GM12891 (cell line): ENCODE data around the gene PSRC1.

Source experiments
- DNase-seq: peaks from one replicate; pipeline ENCODE4 v3.0.0; 2011; ENCODE audit warnings: low spot score; ENCODE audit not compliant: insufficient read length
- FAIRE-seq: peaks from 2 replicates; lab custom pipeline; 2011; peaks lifted over from hg19 to GRCh38; lab: Jason Lieb, UNC
- PAX5 ChIP-seq: IDR thresholded peaks from 2 replicates; pipeline ENCODE4 v1.6.1; 2011; ENCODE audit warnings: low read length, moderate library complexity, mild to moderate bottlenecking; ENCODE audit not compliant: insufficient read depth, severe bottlenecking
- POLR2A ChIP-seq: IDR thresholded peaks from 2 replicates; pipeline ENCODE4 v1.6.1; 2011; ENCODE audit warnings: low read depth, low read length, control low read depth
- POLR2AphosphoS5 ChIP-seq: IDR thresholded peaks from 2 replicates; pipeline ENCODE4 v1.6.1; 2011; ENCODE audit warnings: low read depth, low read length, control low read depth
- POU2F2 ChIP-seq: IDR thresholded peaks from 2 replicates; pipeline ENCODE4 v1.6.1; 2011; ENCODE audit warnings: low read depth, mild to moderate bottlenecking, control low read depth, low read length, moderate library complexity
- SPI1 ChIP-seq: IDR thresholded peaks from 2 replicates; pipeline ENCODE4 v1.6.1; 2011; ENCODE audit warnings: low read depth, low read length, control low read depth
- TAF1 ChIP-seq: IDR thresholded peaks from 2 replicates; pipeline ENCODE4 v1.6.1; 2011; ENCODE audit warnings: low read depth, low read length, control low read depth

PSRC1 gene

DNA sequence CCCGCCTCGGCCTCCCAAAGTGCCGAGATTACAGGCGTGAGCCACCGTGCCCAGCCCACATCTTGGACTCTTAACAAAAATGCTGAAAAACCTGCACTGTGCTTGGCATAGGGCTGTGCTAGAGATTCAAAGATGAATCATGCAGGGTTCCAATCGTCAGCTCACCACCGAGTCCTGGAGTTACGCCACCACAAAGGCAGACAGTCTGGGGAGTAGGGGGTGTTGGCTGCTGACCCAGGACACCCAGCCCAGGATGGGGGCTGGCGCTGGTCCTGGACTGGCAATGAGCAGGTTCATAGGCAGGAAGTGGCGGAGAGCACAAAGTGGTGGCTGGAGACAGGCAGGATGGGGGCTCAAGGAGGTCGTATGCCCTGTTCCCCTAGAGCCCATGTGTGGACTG, 16.0 kb downstream of the PSRC1 start:
- no peak for FAIRE-seq
- TF ChIP-seq POLR2A (no peak), SPI1 (no peak), POU2F2 (no peak), POLR2AphosphoS5 (no peak), PAX5 (no peak), TAF1 (no peak)
- no peak for DNase-seq

DNA sequence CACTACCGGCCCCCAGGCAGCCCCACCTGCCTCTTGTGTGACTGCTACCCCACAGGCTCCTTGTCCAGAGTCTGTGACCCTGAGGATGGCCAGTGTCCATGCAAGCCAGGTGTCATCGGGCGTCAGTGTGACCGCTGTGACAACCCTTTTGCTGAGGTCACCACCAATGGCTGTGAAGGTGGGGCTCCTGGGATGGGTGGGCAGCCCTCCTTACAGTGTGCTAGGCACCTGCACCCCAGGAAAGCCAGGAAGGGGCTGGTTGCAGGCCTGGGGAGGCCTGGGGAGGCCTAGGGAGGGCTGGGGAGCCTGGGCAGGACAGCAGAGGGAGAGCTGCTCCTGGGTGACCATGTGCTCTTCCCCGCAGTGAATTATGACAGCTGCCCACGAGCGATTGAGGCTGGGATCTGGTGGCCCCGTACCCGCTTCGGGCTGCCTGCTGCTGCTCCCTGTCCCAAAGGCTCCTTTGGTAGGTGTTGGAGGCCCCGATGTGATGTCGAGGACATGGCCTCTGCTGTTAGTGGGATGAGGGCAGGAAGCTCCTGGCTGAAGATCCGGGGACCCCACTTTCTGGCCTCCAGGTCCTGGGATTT, 17.1 kb downstream of the PSRC1 start:
- TF ChIP-seq PAX5: no peak
- TF ChIP-seq POLR2AphosphoS5: no peak
- TF ChIP-seq SPI1: no peak
- no peak for TF ChIP-seq POLR2A
- no peak for TF ChIP-seq TAF1
- DNase-seq (no peak), FAIRE-seq (no peak)

DNA sequence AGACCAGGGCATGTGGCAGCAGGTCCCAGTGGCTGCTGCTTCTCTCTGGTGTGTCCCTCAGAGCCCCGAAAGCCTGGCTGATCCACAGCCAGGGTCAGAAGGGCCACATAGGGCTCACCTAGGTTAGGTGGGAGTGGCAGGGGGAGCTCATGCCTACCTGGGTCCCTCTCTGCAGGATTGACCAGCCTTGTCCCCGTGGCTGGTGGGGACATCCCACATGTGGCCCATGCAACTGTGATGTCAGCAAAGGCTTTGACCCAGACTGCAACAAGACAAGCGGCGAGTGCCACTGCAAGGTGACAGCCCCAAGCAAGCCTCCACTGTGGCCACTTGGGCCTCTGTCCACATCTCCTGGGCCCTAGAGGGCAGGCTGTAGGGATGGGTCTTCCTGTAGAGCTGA, 17.9 kb downstream of the PSRC1 start:
- DNase-seq (no peak), FAIRE-seq (no peak)
- TF ChIP-seq POU2F2: no peak
- TF ChIP-seq PAX5: no peak
- TF ChIP-seq POLR2AphosphoS5: no peak
- TF ChIP-seq POLR2A: no peak
- TF ChIP-seq TAF1: no peak
- TF ChIP-seq SPI1: no peak

DNA sequence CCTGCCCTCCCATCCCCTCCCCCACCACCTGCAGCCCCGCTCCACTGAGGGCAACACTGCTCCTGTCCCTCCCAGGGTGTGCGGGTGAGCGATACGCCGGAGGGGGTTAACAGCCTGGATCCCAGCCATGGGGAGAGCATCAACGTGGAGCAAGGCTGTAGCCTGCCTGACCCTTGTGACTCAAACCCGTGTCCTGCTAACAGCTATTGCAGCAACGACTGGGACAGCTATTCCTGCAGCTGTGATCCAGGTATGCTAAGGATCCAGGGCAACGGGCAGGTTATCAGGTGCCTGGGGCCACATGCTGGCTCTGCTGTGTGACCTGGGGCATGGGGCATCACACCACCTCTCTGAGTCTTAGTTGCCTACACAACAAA, 18.6 kb downstream of the PSRC1 start:
- TF ChIP-seq PAX5: no peak
- TF ChIP-seq POLR2A: no peak
- DNase-seq (no peak), FAIRE-seq (no peak)

DNA sequence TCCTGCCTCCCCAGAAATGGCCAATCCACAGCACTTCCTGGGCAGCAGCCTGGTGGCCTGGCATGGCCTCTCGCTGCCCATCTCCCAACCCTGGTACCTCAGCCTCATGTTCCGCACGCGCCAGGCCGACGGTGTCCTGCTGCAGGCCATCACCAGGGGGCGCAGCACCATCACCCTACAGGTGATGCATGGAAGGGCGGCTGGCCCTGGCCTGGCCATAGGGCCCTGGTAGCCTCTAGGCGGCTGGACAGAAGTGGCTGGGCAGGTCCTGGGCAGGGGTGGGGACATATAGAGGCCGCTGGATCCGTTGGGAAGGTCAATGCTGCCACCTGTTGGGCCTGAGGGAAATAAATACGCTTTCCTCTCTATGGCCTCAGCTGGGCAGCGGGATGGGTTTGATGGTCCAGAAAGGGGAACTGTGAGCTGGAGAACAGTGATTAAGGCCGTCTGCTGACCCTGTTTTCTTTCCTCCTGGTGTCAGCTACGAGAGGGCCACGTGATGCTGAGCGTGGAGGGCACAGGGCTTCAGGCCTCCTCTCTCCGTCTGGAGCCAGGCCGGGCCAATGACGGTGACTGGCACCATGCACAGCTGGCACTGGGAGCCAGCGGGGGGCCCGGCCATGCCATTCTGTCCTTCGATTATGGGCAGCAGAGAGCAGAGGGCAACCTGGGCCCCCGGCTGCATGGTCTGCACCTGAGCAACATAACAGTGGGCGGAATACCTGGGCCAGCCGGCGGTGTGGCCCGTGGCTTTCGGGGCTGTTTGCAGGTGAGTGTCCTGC, 19.2 kb downstream of the PSRC1 start:
- DNase-seq (peak; percentile 82), FAIRE-seq (peak; percentile 72)
- TF ChIP-seq SPI1 (no peak), POU2F2 (no peak), POLR2A (no peak), TAF1 (no peak), PAX5 (no peak), POLR2AphosphoS5 (no peak)

DNA sequence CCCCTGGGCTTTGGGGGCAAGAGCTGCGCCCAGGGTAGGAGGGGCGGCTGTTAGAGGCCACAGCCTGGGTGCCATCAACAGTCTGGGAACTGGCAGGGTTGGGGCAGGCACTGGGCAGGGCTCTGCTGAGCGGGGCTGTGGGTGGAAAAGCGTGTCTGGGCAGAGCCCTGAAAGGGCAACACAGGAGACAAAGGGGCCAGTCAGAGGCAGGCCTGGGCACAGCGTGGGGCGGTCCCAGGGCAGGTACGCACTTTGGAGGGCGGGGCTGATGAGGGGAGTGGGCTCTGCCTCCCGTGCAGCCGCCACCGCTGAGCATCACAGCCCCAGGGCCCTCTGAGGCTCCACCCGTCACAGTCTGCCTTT, 19.7 kb downstream of the PSRC1 start:
- DNase-seq (no peak), FAIRE-seq (no peak)
- TF ChIP-seq TAF1 (no peak), POLR2AphosphoS5 (no peak), POLR2A (no peak), POU2F2 (no peak), PAX5 (no peak), SPI1 (no peak)

DNA sequence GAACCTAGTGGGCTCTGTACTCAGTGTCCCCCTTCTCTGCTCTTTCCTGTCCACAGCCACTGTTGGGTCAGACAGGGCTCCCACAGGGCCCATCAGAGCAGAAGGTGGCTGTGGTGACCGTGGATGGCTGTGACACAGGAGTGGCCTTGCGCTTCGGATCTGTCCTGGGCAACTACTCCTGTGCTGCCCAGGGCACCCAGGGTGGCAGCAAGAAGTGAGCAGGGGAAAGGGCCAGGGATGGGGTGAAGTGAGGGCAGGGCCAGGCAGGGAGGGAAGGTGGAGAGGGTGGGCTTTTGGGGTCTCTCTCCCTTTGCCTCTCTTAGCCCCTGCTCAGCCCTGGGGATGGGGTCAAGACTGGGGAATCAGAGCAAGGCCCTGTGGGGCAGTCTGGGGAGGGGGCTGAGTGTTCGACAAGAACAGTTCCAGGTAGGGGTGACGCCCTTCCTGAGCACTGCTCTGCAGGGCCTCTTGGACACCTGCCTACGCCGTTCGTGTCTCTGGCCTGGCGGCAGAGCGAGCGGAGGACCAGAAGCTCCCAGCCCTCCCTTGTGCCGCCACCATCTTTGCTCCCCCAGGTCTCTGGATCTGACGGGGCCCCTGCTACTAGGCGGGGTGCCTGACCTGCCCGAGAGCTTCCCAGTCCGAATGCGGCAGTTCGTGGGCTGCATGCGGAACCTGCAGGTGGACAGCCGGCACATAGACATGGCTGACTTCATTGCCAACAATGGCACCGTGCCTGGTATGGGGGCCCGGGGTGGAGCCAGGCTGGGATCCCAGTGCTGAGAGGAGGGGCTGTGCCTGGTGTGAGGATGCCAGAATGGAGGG, 20.5 kb downstream of the PSRC1 start:
- FAIRE-seq (no peak), DNase-seq (no peak)
- TF ChIP-seq POLR2A (no peak), POLR2AphosphoS5 (no peak), SPI1 (no peak), PAX5 (no peak), TAF1 (no peak), POU2F2 (no peak)

DNA sequence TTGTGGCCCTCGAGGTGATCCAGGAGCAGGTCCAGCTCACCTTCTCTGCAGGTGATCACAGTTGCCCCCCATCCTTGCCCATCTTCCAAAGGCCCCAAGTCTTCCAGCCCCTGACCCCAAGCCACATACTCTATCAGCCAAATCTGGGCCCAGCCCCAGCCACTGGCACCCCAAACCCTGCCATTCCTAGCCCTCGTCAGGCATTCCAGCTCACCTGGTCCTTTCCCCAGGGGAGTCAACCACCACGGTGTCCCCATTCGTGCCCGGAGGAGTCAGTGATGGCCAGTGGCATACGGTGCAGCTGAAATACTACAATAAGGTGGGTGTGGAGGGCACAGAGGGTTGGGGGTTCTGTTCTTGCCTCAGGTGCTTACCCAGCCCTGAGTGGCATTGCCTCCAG, 21.4 kb downstream of the PSRC1 start:
- DNase-seq (no peak), FAIRE-seq (no peak)
- TF ChIP-seq POLR2A (no peak), POU2F2 (no peak), POLR2AphosphoS5 (no peak), TAF1 (no peak), PAX5 (no peak), SPI1 (no peak)

DNA sequence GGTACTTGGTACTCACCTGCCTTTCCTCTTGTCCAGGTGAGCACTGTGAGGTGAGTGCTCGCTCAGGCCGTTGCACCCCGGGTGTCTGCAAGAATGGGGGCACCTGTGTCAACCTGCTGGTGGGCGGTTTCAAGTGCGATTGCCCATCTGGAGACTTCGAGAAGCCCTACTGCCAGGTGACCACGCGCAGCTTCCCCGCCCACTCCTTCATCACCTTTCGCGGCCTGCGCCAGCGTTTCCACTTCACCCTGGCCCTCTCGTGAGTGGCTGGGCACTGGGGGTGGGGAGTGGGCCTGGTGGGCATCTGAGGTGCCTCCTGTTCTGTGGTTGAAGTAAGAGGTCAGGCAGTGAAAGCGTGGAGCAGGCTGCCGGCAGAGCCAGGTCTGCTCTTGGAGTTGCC, 21.9 kb downstream of the PSRC1 start:
- no peak for DNase-seq
- no peak for TF ChIP-seq PAX5
- TF ChIP-seq POLR2A: no peak
- TF ChIP-seq POLR2AphosphoS5: no peak
- no peak for TF ChIP-seq TAF1
- no peak for TF ChIP-seq SPI1
- no peak for TF ChIP-seq POU2F2
- no peak for FAIRE-seq
